Measurements from ENCODE around the gene NRG3.

The NRG3 gene

DNA sequence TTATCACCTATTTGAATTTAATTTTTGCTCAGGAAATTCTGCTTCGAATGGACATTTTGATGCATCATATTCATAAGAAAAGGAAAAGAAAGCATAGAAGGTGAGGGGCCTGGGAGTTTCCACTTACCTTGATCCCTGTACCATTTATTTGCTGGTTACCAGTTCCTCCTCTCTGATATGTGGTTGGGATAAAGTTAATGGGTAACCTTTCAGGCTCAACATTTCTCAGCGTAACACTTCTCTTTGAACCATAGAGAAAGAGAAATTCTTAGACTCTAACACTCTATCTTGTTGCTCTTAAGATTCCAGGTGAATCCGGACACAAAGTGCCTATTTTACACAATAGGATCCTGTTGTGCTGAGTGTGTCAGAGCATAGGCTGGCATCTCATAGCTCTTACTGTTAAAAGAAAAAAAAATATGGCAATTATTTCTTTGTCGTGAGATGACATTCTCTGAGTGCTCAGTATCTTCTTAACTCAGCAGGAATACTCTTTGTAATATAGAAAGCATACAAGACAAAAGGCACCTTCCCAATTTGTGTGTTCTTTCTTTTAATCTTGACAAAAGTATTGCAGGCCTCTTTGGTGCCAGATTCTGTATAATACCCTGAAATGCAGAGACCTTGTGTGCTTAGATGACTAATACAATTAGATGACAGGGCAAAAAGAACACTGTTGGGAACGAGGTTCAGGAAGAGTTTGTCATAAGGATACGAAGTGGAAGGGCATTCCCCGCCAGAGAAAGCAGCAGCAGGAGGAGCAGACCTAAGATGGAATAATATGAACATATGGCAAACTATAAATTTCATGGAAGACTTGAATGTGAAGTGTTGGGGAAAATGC, 689.6 kb downstream of the NRG3 start:
- in situ Hi-C loops (cut with HindIII; ENCODE audit: low sequenced_read_pairs), result no loop called here
- no peak overlapping the region for H3K4me3 ChIP-seq (ENCODE audit: low read depth, low read length)
- TF ChIP-seq, protein P1, sequence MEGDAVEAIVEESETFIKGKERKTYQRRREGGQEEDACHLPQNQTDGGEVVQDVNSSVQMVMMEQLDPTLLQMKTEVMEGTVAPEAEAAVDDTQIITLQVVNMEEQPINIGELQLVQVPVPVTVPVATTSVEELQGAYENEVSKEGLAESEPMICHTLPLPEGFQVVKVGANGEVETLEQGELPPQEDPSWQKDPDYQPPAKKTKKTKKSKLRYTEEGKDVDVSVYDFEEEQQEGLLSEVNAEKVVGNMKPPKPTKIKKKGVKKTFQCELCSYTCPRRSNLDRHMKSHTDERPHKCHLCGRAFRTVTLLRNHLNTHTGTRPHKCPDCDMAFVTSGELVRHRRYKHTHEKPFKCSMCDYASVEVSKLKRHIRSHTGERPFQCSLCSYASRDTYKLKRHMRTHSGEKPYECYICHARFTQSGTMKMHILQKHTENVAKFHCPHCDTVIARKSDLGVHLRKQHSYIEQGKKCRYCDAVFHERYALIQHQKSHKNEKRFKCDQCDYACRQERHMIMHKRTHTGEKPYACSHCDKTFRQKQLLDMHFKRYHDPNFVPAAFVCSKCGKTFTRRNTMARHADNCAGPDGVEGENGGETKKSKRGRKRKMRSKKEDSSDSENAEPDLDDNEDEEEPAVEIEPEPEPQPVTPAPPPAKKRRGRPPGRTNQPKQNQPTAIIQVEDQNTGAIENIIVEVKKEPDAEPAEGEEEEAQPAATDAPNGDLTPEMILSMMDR (IDR thresholded peaks at IDR 0.05; ENCODE audit: low read depth, low read length), result no peak
- DNase-seq (ENCODE audit: low read depth, low spot score), result peak; percentile 3

DNA sequence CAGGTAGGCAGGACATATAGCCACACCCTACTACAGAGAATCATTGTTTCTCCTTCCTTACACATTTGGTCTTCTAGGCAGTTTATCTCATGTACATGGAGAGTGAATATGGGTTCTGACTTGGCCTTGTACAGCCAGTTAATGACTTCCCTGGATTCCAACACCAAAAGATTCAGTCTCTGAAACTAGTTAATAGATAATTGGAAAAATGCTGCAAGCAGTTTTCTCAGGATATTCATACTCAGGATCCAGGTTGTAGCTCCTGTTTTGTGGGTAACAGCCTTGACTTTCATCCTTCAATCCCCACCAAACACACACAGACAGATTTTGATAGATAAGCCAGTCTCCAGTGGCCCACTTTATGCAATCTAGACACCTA, 690.2 kb downstream of the NRG3 start:
- in situ Hi-C loops (cut with HindIII; ENCODE audit: low sequenced_read_pairs), result no loop called here
- H3K4me3 ChIP-seq (ENCODE audit: low read depth, low read length), result no peak overlapping the region
- no peak for DNase-seq (ENCODE audit: low read depth, low spot score)
- TF ChIP-seq, protein P1 (IDR thresholded peaks at IDR 0.05; ENCODE audit: low read depth, low read length), result no peak

GRCh38 chr10:82572744-82573143, 697.8 kb downstream of the NRG3 start:
- H3K4me3 ChIP-seq (ENCODE audit: low read depth, low read length), result no peak overlapping the region
- TF ChIP-seq, protein P1 (IDR thresholded peaks at IDR 0.05; ENCODE audit: low read depth, low read length), result no peak
- DNase-seq (ENCODE audit: low read depth, low spot score), result no peak
- in situ Hi-C loops (cut with HindIII; ENCODE audit: low sequenced_read_pairs), result no loop called here

DNA sequence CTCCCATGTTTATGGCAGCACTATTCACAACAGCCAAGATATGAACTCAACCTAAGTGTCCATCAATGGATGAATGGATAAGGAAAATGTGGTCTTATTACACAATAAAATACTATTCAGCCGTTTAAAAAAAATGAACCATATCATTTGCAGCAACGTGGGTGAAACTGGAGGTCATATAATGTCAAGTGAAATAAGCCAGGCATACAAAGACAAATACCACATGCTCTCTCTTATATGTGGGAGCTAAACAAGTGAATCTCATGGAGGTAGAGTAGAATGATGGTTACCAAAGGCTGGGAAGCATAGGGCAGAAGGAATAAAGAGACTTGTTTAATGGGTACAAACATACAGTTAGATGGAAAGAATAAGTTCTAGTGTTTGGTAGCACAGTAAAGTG, 699.1 kb downstream of the NRG3 start:
- in situ Hi-C loops (cut with HindIII; ENCODE audit: low sequenced_read_pairs), result no loop called here
- TF ChIP-seq, protein P1 (IDR thresholded peaks at IDR 0.05; ENCODE audit: low read depth, low read length), result no peak
- H3K4me3 ChIP-seq (ENCODE audit: low read depth, low read length), result no peak overlapping the region
- no peak for DNase-seq (ENCODE audit: low read depth, low spot score)

GRCh38 chr10:82575318-82575717, 700.3 kb downstream of the NRG3 start:
- DNase-seq (ENCODE audit: low read depth, low spot score), result no peak
- H3K4me3 ChIP-seq (ENCODE audit: low read depth, low read length), result no peak overlapping the region
- TF ChIP-seq, protein P1 (IDR thresholded peaks at IDR 0.05; ENCODE audit: low read depth, low read length), result no peak
- in situ Hi-C loops (cut with HindIII; ENCODE audit: low sequenced_read_pairs), result no loop called here

GRCh38 chr10:82576093-82576492, 701.1 kb downstream of the NRG3 start:
- H3K4me3 ChIP-seq (ENCODE audit: low read depth, low read length), result no peak overlapping the region
- no peak for DNase-seq (ENCODE audit: low read depth, low spot score)
- TF ChIP-seq, protein P1 (IDR thresholded peaks at IDR 0.05; ENCODE audit: low read depth, low read length), result no peak
- in situ Hi-C loops (cut with HindIII; ENCODE audit: low sequenced_read_pairs), result no loop called here
